ENCODE data around the gene RASGRP2.

Gene RASGRP2

GRCh38 chr11:64767344-64768299 lies 23.7 kb upstream of the RASGRP2 start:
- H3K9ac ChIP-seq (ENCODE audit: low read length): no peak overlapping the region
- no peak overlapping the region for H4K12ac ChIP-seq (ENCODE audit: low read depth, low read length)
- no peak overlapping the region for H3K18ac ChIP-seq (ENCODE audit: low read length)
- DNase-seq: peak; percentile 51 to 81
- H2BK120ac ChIP-seq (ENCODE audit: insufficient read depth, low read length, poor library complexity): no peak overlapping the region
- no peak overlapping the region for H3K23ac ChIP-seq (ENCODE audit: low read length)
- no peaks in the 10 kb centered on the region for H3K9me3 ChIP-seq (ENCODE audit: insufficient read depth, low read depth, low read length)
- no peak overlapping the region for H4K8ac ChIP-seq (ENCODE audit: low read depth, low read length)
- no peak overlapping the region for H3K27ac ChIP-seq (ENCODE audit: low read depth, low read length)
- H2AFZ ChIP-seq (ENCODE audit: insufficient read depth, low read length, poor library complexity): no peak overlapping the region
- no peaks in the 10 kb centered on the region for H3K79me2 ChIP-seq (ENCODE audit: control insufficient read depth, insufficient read depth, low read length, poor library complexity)
- no peak overlapping the region for H3K14ac ChIP-seq (ENCODE audit: low read length)
- no peak overlapping the region for H3K4me2 ChIP-seq (ENCODE audit: low read length)
- no peak overlapping the region for H3K4me3 ChIP-seq (ENCODE audit: low read depth, low read length)
- peaks cover 75 to 93% of the 10 kb centered on the region in 2 experiments for H3K36me3 ChIP-seq (ENCODE audit: control insufficient read depth in 1 of 2, insufficient read depth in 2 of 2, low read length in 2 of 2)
- no peaks in the 10 kb centered on the region for H3K27me3 ChIP-seq (ENCODE audit: insufficient read depth, low read length)
- H2BK5ac ChIP-seq (ENCODE audit: low read depth, low read length, poor library complexity): no peak overlapping the region
- H3K79me1 ChIP-seq (ENCODE audit: low read length): no peaks in the 10 kb centered on the region
- no peak overlapping the region for H2AK5ac ChIP-seq (ENCODE audit: low read length)
- peaks cover 0 to 2% of the 10 kb centered on the region in 2 experiments for H3K4me1 ChIP-seq (ENCODE audit: control insufficient read depth in 1 of 2, insufficient read depth in 2 of 2, low read length in 2 of 2)
- WGBS (ENCODE audit: extremely low coverage, insufficient coverage, insufficient read length): no CpG with 5 or more reads among the region's 19 CpGs
- H3K4ac ChIP-seq (ENCODE audit: low read depth, low read length): no peak overlapping the region
- H4K91ac ChIP-seq (ENCODE audit: low read depth, low read length): no peak overlapping the region
- H2BK12ac ChIP-seq (ENCODE audit: low read length): no peak overlapping the region

- H3K4me1 ChIP-seq (ENCODE audit: control insufficient read depth in 1 of 2, insufficient read depth in 2 of 2, low read length in 2 of 2): peaks cover 0 to 2% of the 10 kb centered on the region in 2 experiments
- H2BK5ac ChIP-seq (ENCODE audit: low read depth, low read length, poor library complexity): no peak overlapping the region
- no peak overlapping the region for H3K4me3 ChIP-seq (ENCODE audit: low read depth, low read length)
- H3K9ac ChIP-seq (ENCODE audit: low read length): no peak overlapping the region
- H4K91ac ChIP-seq (ENCODE audit: low read depth, low read length): no peak overlapping the region
- no peak overlapping the region for H3K4ac ChIP-seq (ENCODE audit: low read depth, low read length)
- no peaks in the 10 kb centered on the region for H3K9me3 ChIP-seq (ENCODE audit: insufficient read depth, low read depth, low read length)
- H3K4me2 ChIP-seq (ENCODE audit: low read length): no peak overlapping the region
- H3K79me2 ChIP-seq (ENCODE audit: control insufficient read depth, insufficient read depth, low read length, poor library complexity): no peaks in the 10 kb centered on the region
- DNase-seq: no peak
- H3K27ac ChIP-seq (ENCODE audit: low read depth, low read length): no peak overlapping the region
- H2AFZ ChIP-seq (ENCODE audit: insufficient read depth, low read length, poor library complexity): no peak overlapping the region
- H3K23ac ChIP-seq (ENCODE audit: low read length): no peak overlapping the region
- no peak overlapping the region for H2BK120ac ChIP-seq (ENCODE audit: insufficient read depth, low read length, poor library complexity)
- WGBS (ENCODE audit: extremely low coverage, insufficient coverage, insufficient read length): no CpG with 5 or more reads among the region's 11 CpGs
- no peak overlapping the region for H2AK5ac ChIP-seq (ENCODE audit: low read length)
- H4K12ac ChIP-seq (ENCODE audit: low read depth, low read length): no peak overlapping the region
- H4K8ac ChIP-seq (ENCODE audit: low read depth, low read length): no peak overlapping the region
- H3K27me3 ChIP-seq (ENCODE audit: insufficient read depth, low read length): no peaks in the 10 kb centered on the region
- H2BK12ac ChIP-seq (ENCODE audit: low read length): no peak overlapping the region
- H3K79me1 ChIP-seq (ENCODE audit: low read length): no peaks in the 10 kb centered on the region
- H3K18ac ChIP-seq (ENCODE audit: low read length): no peak overlapping the region
- H3K14ac ChIP-seq (ENCODE audit: low read length): no peak overlapping the region
- peaks cover 78 to 95% of the 10 kb centered on the region in 2 experiments for H3K36me3 ChIP-seq (ENCODE audit: control insufficient read depth in 1 of 2, insufficient read depth in 2 of 2, low read length in 2 of 2)
Observed at GRCh38 chr11:64766881-64767280, 22.9 kb upstream of the RASGRP2 start.

- Histone ChIP-seq H4K12ac (ENCODE audit: low read depth, low read length) (no peak overlapping the region), H2BK5ac (ENCODE audit: low read depth, low read length, poor library complexity) (no peak overlapping the region)
- no CpG with 5 or more reads among the region's 42 CpGs for WGBS (ENCODE audit: extremely low coverage, insufficient coverage, insufficient read length)
Observed at GRCh38 chr11:64765851-64766665, 22.1 kb upstream of the RASGRP2 start.

GRCh38 chr11:64765291-64765850 lies 21.4 kb upstream of the RASGRP2 start:
- H3K27me3 ChIP-seq (ENCODE audit: insufficient read depth, low read length): no peaks in the 10 kb centered on the region

More at GRCh38 chr11:64765851-64766665, 22.1 kb upstream of the RASGRP2 start:
- Histone ChIP-seq H2BK120ac (ENCODE audit: insufficient read depth, low read length, poor library complexity) (no peak overlapping the region), H3K27ac (ENCODE audit: low read depth, low read length) (no peak overlapping the region), H4K8ac (ENCODE audit: low read depth, low read length) (no peak overlapping the region), H2AFZ (ENCODE audit: insufficient read depth, low read length, poor library complexity) (no peak overlapping the region), H3K79me2 (ENCODE audit: control insufficient read depth, insufficient read depth, low read length, poor library complexity) (no peaks in the 10 kb centered on the region), H3K4me2 (ENCODE audit: low read length) (no peak overlapping the region), H2BK12ac (ENCODE audit: low read length) (no peak overlapping the region), H3K9me3 (ENCODE audit: insufficient read depth, low read depth, low read length) (no peaks in the 10 kb centered on the region), H3K14ac (ENCODE audit: low read length) (no peak overlapping the region), H4K91ac (ENCODE audit: low read depth, low read length) (no peak overlapping the region), H2AK5ac (ENCODE audit: low read length) (no peak overlapping the region), H3K23ac (ENCODE audit: low read length) (no peak overlapping the region), H3K4me1 (ENCODE audit: control insufficient read depth in 1 of 2, insufficient read depth in 2 of 2, low read length in 2 of 2) (peaks cover 0 to 2% of the 10 kb centered on the region in 2 experiments), H3K4ac (ENCODE audit: low read depth, low read length) (no peak overlapping the region), H3K4me3 (ENCODE audit: low read depth, low read length) (no peak overlapping the region), H3K9ac (ENCODE audit: low read length) (no peak overlapping the region), H3K18ac (ENCODE audit: low read length) (no peak overlapping the region), H3K27me3 (ENCODE audit: insufficient read depth, low read length) (no peaks in the 10 kb centered on the region), H3K36me3 (ENCODE audit: control insufficient read depth in 1 of 2, insufficient read depth in 2 of 2, low read length in 2 of 2) (peaks cover 76 to 89% of the 10 kb centered on the region in 2 experiments), H3K79me1 (ENCODE audit: low read length) (no peaks in the 10 kb centered on the region)
- no peak for DNase-seq

More at GRCh38 chr11:64765291-64765850, 21.4 kb upstream of the RASGRP2 start:
- H3K9ac ChIP-seq (ENCODE audit: low read length): no peak overlapping the region
- H3K9me3 ChIP-seq (ENCODE audit: insufficient read depth, low read depth, low read length): no peaks in the 10 kb centered on the region
- H4K91ac ChIP-seq (ENCODE audit: low read depth, low read length): no peak overlapping the region
- no peak overlapping the region for H2BK5ac ChIP-seq (ENCODE audit: low read depth, low read length, poor library complexity)
- H3K79me1 ChIP-seq (ENCODE audit: low read length): no peaks in the 10 kb centered on the region
- no peak overlapping the region for H3K23ac ChIP-seq (ENCODE audit: low read length)
- peaks cover 0 to 4% of the 10 kb centered on the region in 2 experiments for H3K4me1 ChIP-seq (ENCODE audit: control insufficient read depth in 1 of 2, insufficient read depth in 2 of 2, low read length in 2 of 2)
- no peaks in the 10 kb centered on the region for H3K79me2 ChIP-seq (ENCODE audit: control insufficient read depth, insufficient read depth, low read length, poor library complexity)
- H4K12ac ChIP-seq (ENCODE audit: low read depth, low read length): no peak overlapping the region
- no peak overlapping the region for H3K27ac ChIP-seq (ENCODE audit: low read depth, low read length)
- DNase-seq: no peak
- H3K4me2 ChIP-seq (ENCODE audit: low read length): no peak overlapping the region
- no peak overlapping the region for H2BK120ac ChIP-seq (ENCODE audit: insufficient read depth, low read length, poor library complexity)
- H2AK5ac ChIP-seq (ENCODE audit: low read length): no peak overlapping the region
- H2AFZ ChIP-seq (ENCODE audit: insufficient read depth, low read length, poor library complexity): no peak overlapping the region
- no peak overlapping the region for H3K18ac ChIP-seq (ENCODE audit: low read length)
- no peak overlapping the region for H3K4me3 ChIP-seq (ENCODE audit: low read depth, low read length)
- H3K4ac ChIP-seq (ENCODE audit: low read depth, low read length): no peak overlapping the region
- no peak overlapping the region for H4K8ac ChIP-seq (ENCODE audit: low read depth, low read length)
- WGBS (ENCODE audit: extremely low coverage, insufficient coverage, insufficient read length): no CpG with 5 or more reads among the region's 30 CpGs
- peaks cover 72 to 83% of the 10 kb centered on the region in 2 experiments for H3K36me3 ChIP-seq (ENCODE audit: control insufficient read depth in 1 of 2, insufficient read depth in 2 of 2, low read length in 2 of 2)
- H3K14ac ChIP-seq (ENCODE audit: low read length): no peak overlapping the region
- no peak overlapping the region for H2BK12ac ChIP-seq (ENCODE audit: low read length)
